22Rv1 (cell line): ENCODE results near the gene SURF6.
"Not testable (repeated sequence)": the region's sequence is repeated elsewhere in the genome, so short reads cannot be mapped to it uniquely, and the experiment has no call there.

Source experiments
- H3K27ac ChIP-seq: fragments of 450-650 bp; 2 replicates; pipeline ENCODE4 v1.5.1; 2017
- CTCF ChIP-seq: fragments of 450-650 bp; IDR thresholded peaks from 2 replicates; pipeline ENCODE4 v1.5.1; 2017; ENCODE audit warnings: mild to moderate bottlenecking
- ZFX ChIP-seq: fragments of 450-650 bp; IDR thresholded peaks from 2 replicates; pipeline ENCODE4 v1.6.1; 2017; ENCODE audit warnings: antibody characterized with exemption, borderline replicate concordance

SURF6 gene

DNA sequence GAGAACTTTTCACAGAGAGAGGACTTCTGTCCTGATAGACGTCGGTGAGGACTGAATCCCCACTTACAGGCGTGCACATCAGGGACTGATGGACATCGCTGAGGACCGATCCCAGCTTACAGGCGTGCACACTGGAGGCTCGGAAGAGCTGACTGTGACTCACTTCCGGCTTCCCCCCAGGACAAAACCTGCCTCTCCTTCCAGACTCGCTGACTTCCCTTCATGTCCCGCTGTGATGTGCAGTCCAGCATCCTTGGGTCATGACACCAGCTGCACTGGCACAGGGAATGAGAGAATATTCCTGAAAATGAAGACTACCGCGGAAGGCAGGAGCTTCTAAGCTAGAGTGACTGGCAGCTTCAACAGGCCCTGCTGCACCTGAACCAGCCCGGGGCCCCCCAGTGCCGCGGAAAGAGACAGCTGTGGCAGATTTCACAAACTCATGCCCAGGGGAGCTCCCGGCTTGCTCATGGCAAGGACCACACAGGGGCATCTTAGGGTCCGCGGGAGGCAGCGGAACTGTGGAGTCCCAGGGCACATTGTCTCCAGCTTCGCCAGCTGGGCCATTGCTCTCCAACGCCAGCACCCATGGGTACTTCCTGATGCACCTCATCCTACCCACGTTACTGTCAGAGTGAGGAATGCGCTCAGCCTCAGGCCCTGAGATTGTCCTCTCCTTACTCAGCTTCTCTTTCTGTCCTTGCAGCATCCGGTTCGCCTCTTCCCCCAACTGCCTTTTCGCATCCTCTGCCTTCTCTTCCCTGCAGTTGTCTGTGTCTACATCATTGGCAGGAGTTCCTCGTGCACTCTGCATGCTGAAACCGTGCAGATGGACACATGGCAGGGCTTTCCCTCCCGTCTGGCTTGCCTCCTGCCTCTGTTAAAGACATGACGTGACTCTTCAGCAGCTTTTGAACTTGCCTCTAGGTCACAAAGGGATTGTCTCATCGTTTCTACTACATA is 29.5 kb downstream of the SURF6 start:
- no peak for TF ChIP-seq CTCF
- TF ChIP-seq ZFX = no peak
- no peak overlapping the region for H3K27ac ChIP-seq

- H3K27ac ChIP-seq = no peak overlapping the region
- TF ChIP-seq CTCF (no peak), ZFX (no peak)
Observed at GRCh38 chr9:133305731-133306130, 30.3 kb downstream of the SURF6 start.

- TF ChIP-seq ZFX (no peak), CTCF (no peak)
- H3K27ac ChIP-seq = no peak overlapping the region
Observed at GRCh38 chr9:133304477-133305377, 31.3 kb downstream of the SURF6 start.

- no peak for TF ChIP-seq CTCF
- no peak overlapping the region for H3K27ac ChIP-seq
Observed at GRCh38 chr9:133304158-133304470, 31.9 kb downstream of the SURF6 start.

DNA sequence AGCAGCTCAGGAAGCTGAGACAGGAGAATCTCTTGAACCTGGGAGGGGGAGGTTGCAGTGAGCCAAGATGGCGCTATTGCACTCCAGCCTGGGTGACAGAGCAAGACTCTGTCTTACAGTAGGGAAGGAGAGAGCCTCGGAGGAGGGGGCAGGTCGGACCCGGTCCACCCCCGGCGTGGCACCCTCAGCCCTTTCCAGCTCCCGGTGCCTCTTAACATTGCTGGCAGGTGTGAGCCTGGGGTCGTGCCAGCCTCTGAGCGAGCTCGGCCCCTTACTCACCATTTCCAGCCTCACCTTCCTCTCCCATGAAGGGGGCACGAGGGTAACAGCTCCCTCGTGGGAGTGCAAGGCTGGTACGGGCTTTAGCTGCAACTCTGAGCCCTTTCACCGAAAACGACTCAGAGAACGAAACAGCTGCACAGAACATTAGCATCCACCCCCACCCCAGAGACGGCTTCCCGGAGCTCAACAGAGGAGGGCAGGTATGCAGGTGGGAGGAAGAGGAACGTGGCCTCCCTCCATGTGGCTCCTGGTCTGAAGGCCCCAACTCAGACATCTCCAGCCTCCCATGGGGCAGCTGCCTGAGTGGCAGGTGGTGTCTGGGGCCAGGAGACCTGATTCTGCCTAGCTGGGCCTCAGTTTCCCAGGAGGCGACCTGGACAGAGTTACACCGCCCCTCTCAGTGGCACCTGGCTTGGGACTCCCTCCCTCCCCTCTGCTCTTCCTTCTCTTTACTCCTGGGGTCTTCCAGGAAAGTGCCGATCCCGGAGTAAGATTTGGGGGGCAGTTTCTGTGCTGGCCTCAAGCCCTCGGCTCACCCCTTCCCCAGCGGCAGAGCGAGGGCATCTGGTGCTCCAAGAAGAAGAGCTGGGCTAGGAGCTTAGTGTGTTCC is 32.5 kb downstream of the SURF6 start:
- no peak overlapping the region for H3K27ac ChIP-seq
- no peak for TF ChIP-seq CTCF
- TF ChIP-seq ZFX = no peak

DNA sequence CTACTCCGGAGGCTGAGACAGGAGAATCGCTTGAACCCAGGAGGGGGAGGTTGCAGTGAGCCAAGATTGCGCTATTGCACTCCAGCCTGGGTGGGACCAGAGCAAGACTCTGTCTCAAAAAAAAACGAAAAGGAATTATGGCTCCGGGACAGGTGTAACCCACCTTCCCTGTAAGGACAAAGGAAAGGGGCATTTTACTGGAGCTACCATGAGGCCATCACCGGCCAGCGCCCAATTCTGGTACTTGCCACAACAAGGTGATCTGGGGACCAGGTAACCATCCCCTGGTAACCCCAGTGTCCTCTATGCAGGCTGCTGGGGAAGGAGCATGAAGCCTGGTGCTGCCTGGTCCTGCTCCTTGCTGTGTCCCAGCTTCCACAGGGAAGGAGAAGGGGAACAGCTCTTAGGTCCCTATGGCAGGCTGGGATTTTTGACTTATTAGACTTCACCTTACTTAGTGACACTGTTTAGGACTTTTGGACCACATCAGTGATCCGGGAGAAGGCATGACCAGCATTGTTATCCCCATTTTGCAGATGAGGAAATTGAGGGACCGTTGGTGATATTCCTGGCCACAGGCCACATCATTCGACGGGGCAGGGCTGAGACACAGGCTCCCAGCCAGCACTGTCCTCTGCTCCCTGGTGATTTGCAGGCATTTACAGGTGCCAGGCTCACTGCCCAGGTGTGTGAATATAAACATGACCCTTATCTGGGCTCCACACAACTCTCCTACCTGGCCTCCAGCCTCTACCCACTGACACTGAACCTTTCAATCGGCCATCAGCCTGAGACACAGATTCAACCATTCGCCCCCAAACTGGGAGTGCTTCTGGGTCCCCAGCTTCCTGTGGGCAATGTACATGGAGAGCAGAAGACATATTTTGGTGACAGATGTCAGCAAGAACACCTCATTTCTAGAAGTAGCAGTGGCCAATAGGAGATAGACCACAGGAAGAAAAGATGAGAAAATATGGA is 34.4 kb downstream of the SURF6 start:
- no peak overlapping the region for H3K27ac ChIP-seq
- no peak for TF ChIP-seq ZFX
- TF ChIP-seq CTCF = no peak

DNA sequence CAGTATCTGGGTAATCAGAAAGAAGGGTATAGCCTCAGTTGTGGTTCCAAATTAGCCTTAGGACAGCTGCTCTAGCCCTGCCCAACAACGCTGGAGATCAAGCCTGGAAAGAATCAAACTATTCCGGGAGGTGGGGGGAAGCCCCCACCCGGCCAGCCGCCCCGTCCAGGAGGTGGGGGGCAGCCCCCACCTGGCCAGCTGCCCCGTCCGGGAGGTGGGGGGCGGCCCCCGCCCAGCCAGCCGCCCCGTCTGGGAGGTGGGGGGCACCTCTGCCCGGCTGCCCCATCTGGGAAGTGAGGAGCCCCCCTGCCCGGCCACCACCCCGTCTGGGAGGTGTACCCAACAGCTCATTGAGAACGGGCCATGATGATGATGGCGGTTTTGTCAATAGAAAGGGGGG is 36.0 kb downstream of the SURF6 start:
- not testable (repeated sequence) for H3K27ac ChIP-seq
